Kidney capillary endothelial cell (primary cell): Measurements from ENCODE around the gene ZHX3.
A peak's percentile ranks its signal among the peaks of the same experiment; 100 is the strongest.

ENCODE experiments used
- DNase-seq: peaks from one replicate; pipeline ENCODE4 v3.0.0-alpha.2; 2018; ENCODE audit warnings: low spot score

Gene ZHX3

GRCh38 chr20:41185013-41185757, 132.3 kb downstream of the ZHX3 start:
- DNase-seq = no peak

- DNase-seq = no peak
These were observed 133.7 kb downstream of the ZHX3 start for GRCh38 chr20:41183831-41184230.

GRCh38 chr20:41183391-41183790, 134.1 kb downstream of the ZHX3 start:
- no peak for DNase-seq

- DNase-seq = no peak
These were observed 135.0 kb downstream of the ZHX3 start for GRCh38 chr20:41182296-41183212.

- DNase-seq = no peak
These were observed 136.0 kb downstream of the ZHX3 start for GRCh38 chr20:41181567-41181966.

- no peak for DNase-seq
These were observed 136.8 kb downstream of the ZHX3 start for GRCh38 chr20:41180599-41181333.

- no peak for DNase-seq
These were observed 137.6 kb downstream of the ZHX3 start for GRCh38 chr20:41179961-41180360.

- DNase-seq = no peak
These were observed 138.6 kb downstream of the ZHX3 start for GRCh38 chr20:41178904-41179432.

- no peak for DNase-seq
These were observed 139.0 kb downstream of the ZHX3 start for GRCh38 chr20:41178495-41178894.

- peak; percentile 30 for DNase-seq
These were observed 139.9 kb downstream of the ZHX3 start for GRCh38 chr20:41177636-41178035.

- no peak for DNase-seq
These were observed 140.6 kb downstream of the ZHX3 start for GRCh38 chr20:41176711-41177552.

GRCh38 chr20:41175727-41176330, 141.7 kb downstream of the ZHX3 start:
- DNase-seq = no peak

GRCh38 chr20:41175201-41175651, 142.3 kb downstream of the ZHX3 start:
- DNase-seq = no peak

- no peak for DNase-seq
These were observed 142.7 kb downstream of the ZHX3 start for GRCh38 chr20:41174782-41175181.

- no peak for DNase-seq
These were observed 143.2 kb downstream of the ZHX3 start for GRCh38 chr20:41174373-41174772.

- no peak for DNase-seq
These were observed 143.7 kb downstream of the ZHX3 start for GRCh38 chr20:41173791-41174341.

- peak; percentile 70 for DNase-seq
These were observed 144.3 kb downstream of the ZHX3 start for GRCh38 chr20:41173161-41173721.

- no peak for DNase-seq
These were observed 145.0 kb downstream of the ZHX3 start for GRCh38 chr20:41172296-41173140.

- DNase-seq = no peak
These were observed 145.7 kb downstream of the ZHX3 start for GRCh38 chr20:41171736-41172295.
